ENCODE results near the gene NF2. TPM values are rescaled to one million over a fixed set of nuclear protein-coding genes. Genes with fewer than 3 reads are reported as not detected.

Gene NF2
- total RNA-seq, 3 donors from 2014 or later (not counting 1 experiment from before 2014, with no cell fraction given), result 32.4 to 43.8 (median 39.6) TPM

DNA sequence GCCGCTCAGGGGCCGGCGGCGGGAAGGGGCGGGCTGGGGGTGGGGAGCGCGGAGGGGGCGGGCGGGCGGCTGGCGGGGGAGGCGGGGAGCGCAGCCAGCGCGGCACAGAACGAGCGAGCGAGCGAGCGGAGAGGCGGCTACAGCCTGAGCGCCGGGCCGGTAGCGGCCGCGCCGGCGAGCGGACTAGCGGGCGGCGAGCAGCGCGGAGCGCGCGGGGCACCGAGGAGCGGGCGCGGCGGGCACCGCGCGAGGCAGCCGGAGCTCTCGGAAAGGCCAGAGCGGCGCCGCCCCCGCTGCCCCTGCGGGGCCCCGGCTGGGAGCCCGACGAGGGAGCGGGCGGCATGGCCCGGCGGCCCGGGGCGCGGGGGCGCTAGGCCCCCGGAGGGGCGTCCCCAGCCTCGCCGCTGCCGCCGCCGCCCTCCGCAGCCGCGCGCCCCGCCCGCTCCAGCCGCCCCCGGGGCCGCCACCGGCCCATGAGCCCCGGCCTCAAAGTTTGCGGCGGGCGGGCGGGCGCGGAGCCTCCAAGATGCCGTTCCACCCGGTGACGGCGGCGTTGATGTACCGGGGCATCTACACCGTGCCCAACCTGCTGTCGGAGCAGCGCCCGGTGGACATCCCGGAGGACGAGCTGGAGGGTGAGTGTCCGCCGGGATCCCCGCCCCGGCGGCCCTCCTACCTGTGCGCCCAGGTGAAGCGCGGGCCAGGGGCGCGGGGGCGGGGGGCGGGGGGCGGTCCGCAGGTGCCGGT is 116.6 kb downstream of the NF2 start, which contains the start of gene CABP7:
TSS of gene CABP7 (plus strand) at position 105 of the 747 bp plus-strand sequence. CDS start at position 527, 422 bp downstream.
- Histone ChIP-seq H3K4me1 (ENCODE audit: control insufficient read depth, insufficient read depth, low read length) (peaks cover 3% of the 10 kb centered on the region), H3K36me3 (ENCODE audit: control insufficient read depth, insufficient read depth, low read length) (no peaks in the 10 kb centered on the region), H3K27me3 (ENCODE audit: control insufficient read depth, insufficient read depth, low read length) (peaks cover 20% of the 10 kb centered on the region), H3K4me3 (ENCODE audit: low read length) (no peak within 1 kb of the TSS), H3K27ac (ENCODE audit: low read length) (no peak within 1 kb of the TSS), H3K9me3 (ENCODE audit: control insufficient read depth, insufficient read depth, low read length) (no peaks in the 10 kb centered on the region)
- TF ChIP-seq CTCF (IDR thresholded peaks at IDR 0.05), result no peak
- Mint-ChIP-seq H3K36me3 (no peaks in the 10 kb centered on the region), H3K4me1 (peaks cover 0 to 5% of the 10 kb centered on the region in 2 donors), H3K4me3 (no peak within 1 kb of the TSS), H3K27me3 (ENCODE audit: low read depth in 2 of 2) (peaks cover 22 to 34% of the 10 kb centered on the region in 2 donors), H3K9me3 (no peaks in the 10 kb centered on the region), H3K27ac (no peak within 1 kb of the TSS)
- intact Hi-C loops (cut with micrococcal nuclease), result no loop called here
- ATAC-seq (peak in 1 of 3 donors; percentile 26), DNase-seq (no peak)
- WGBS (ENCODE audit: insufficient coverage), result 1% methylated on average over 107 of the region's 115 CpGs

DNA sequence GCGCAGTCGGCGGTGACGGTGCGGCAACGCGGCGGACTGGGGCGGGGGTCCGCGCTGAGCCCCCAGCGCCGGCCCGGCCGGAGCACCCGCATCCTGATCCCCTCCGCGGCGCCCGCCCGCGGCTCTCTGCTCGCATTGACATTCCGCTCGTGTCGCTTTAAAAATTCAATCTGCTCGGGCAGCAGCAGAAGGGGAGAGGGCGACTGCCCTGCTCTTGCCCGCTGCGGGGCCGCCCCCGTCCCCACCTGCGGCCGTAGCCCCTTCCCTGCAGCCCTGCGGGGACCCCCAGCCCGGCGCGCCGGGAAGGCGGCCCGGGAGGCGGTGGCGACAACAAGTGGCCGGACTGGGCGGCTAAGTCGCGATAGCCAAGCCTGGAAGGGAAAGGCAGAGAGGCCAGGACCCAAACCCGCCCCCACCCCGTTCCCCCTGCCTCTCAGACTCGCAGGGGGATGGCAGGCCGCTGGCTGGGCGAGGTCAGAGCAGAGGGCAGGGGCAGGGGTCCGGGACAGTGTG is 117.4 kb downstream of the NF2 start:
- TF ChIP-seq CTCF (IDR thresholded peaks at IDR 0.05), result no peak
- Mint-ChIP-seq H3K9me3 (no peaks in the 10 kb centered on the region), H3K4me3 (no peak overlapping the region), H3K27ac (no peak overlapping the region), H3K36me3 (no peaks in the 10 kb centered on the region), H3K4me1 (peaks cover 0 to 5% of the 10 kb centered on the region in 2 donors), H3K27me3 (ENCODE audit: low read depth in 2 of 2) (peaks cover 22 to 33% of the 10 kb centered on the region in 2 donors)
- WGBS (ENCODE audit: insufficient coverage), result 9% methylated on average over 53 of the region's 53 CpGs
- Histone ChIP-seq H3K27ac (ENCODE audit: low read length) (no peak overlapping the region), H3K4me1 (ENCODE audit: control insufficient read depth, insufficient read depth, low read length) (peaks cover 3% of the 10 kb centered on the region), H3K27me3 (ENCODE audit: control insufficient read depth, insufficient read depth, low read length) (peaks cover 20% of the 10 kb centered on the region), H3K4me3 (ENCODE audit: low read length) (no peak overlapping the region), H3K36me3 (ENCODE audit: control insufficient read depth, insufficient read depth, low read length) (no peaks in the 10 kb centered on the region), H3K9me3 (ENCODE audit: control insufficient read depth, insufficient read depth, low read length) (no peaks in the 10 kb centered on the region)
- intact Hi-C loops (cut with micrococcal nuclease), result no loop called here
- no peak for ATAC-seq
- DNase-seq, result no peak

DNA sequence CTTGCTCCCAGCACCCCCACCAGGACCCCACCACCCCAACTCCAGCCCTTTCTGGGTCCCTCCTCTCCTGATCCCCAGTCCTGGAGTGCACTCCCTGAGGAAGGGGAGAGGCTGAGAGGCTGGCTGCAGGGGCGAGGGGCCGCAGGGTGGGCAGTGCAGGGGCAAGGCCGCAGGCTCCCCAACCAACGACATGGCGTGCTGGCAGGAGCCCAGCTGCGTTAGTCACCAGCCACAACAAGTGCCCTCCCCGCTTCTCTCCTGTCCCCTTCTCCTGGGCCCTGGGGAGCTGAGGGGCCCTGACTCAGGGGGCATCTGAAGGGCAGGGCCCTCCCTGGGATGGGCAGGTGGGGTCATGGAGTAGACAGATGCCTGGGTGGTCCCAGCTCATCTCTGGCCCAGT is 118.7 kb downstream of the NF2 start:
- Histone ChIP-seq H3K27me3 (ENCODE audit: control insufficient read depth, insufficient read depth, low read length) (peaks cover 20% of the 10 kb centered on the region), H3K27ac (ENCODE audit: low read length) (no peak overlapping the region), H3K36me3 (ENCODE audit: control insufficient read depth, insufficient read depth, low read length) (no peaks in the 10 kb centered on the region), H3K4me1 (ENCODE audit: control insufficient read depth, insufficient read depth, low read length) (peaks cover 3% of the 10 kb centered on the region), H3K4me3 (ENCODE audit: low read length) (no peak overlapping the region), H3K9me3 (ENCODE audit: control insufficient read depth, insufficient read depth, low read length) (no peaks in the 10 kb centered on the region)
- Mint-ChIP-seq H3K4me3 (no peak overlapping the region), H3K9me3 (no peaks in the 10 kb centered on the region), H3K4me1 (peaks cover 0 to 5% of the 10 kb centered on the region in 2 donors), H3K27me3 (ENCODE audit: low read depth in 2 of 2) (peaks cover 17 to 25% of the 10 kb centered on the region in 2 donors), H3K27ac (no peak overlapping the region), H3K36me3 (no peaks in the 10 kb centered on the region)
- ATAC-seq, result no peak
- TF ChIP-seq CTCF (IDR thresholded peaks at IDR 0.05), result no peak
- DNase-seq, result no peak
- WGBS (ENCODE audit: insufficient coverage), result 92% methylated on average over 7 of the region's 7 CpGs
- intact Hi-C loops (cut with micrococcal nuclease), result no loop called here

Data from natural killer cell (primary cell).